ENCODE measurements around the gene TMEM63B.
"Not testable (repeated sequence)": the region's sequence is repeated elsewhere in the genome, so short reads cannot be mapped to it uniquely, and the experiment has no call there.

- TF ChIP-seq POLR2AphosphoS5, POLR2A (IDR thresholded peaks at IDR 0.05): not testable (repeated sequence)
These were observed 54.4 kb downstream of the TMEM63B start for GRCh38 chr6:44181784-44182183.
